ENCODE data around the gene DCLK1.

- TF ChIP-seq POLR2A (IDR thresholded peaks at IDR 0.05; ENCODE audit: low read length) (no peak), GATA1 (IDR thresholded peaks at IDR 0.05; ENCODE audit: low read depth, low read length) (no peak)
Measured at GRCh38 chr13:36029166-36029565, 102.0 kb downstream of the DCLK1 start.

All from erythroblast (primary cell).